Activated T-cell treated with anti-CD3 and anti-CD28 coated beads, Interleukin-2, amount 50 U/mL, for 48 hours (primary cell): ENCODE measurements around the gene HCCS.
"Not testable (repeated sequence)": the region's sequence is repeated elsewhere in the genome, so short reads cannot be mapped to it uniquely, and the experiment has no call there.

Experiments
- DNase-seq, 2 experiments: peaks; one replicate each; pipeline ENCODE4 v3.0.0-alpha.2; 2020

The HCCS gene

DNA sequence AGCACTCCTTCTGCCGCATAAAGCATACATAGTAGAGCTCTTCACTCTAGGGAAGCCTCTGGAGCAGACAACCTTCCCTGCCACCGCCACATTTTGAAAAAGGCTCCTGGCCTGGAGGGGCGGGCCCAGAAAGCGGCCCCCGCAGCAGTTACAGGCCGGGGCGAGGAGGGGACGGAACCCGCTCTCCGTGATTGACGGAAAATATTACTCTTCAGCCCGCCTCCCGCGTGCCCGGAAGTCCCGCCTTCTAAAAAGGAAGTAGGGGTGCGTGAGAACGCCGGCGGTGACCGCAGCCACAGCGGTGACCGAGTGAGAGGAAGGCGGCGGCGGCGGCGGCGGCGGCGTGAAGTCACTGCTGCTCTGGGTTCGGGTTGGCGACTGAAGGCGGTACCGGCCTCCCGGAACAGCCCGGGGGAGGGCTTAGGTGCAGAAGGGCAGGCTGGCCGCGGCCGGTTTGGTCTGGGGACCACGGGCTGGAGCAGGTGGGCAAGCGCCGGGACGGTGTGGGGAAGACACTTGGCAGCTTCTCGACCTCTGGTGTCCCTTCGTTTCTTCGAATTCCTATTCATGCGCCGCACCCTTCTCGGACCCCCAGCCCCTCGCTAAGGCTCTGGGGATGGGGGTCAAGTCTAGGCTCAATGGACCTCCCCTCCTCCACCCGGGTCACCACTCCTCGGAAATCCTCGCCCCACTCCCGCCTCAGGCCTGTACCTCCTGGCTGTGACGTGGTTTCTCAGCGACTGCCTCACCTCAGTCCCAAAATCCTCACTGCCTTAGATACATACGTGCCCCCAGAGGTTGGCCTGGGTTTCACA is at the start of gene HCCS:
HCCS (plus strand) TSS at position 296 of the 815 bp plus-strand sequence. CDS start 729 bp downstream, outside the sequence.
- peak; percentile 78 to 84 for DNase-seq

DNA sequence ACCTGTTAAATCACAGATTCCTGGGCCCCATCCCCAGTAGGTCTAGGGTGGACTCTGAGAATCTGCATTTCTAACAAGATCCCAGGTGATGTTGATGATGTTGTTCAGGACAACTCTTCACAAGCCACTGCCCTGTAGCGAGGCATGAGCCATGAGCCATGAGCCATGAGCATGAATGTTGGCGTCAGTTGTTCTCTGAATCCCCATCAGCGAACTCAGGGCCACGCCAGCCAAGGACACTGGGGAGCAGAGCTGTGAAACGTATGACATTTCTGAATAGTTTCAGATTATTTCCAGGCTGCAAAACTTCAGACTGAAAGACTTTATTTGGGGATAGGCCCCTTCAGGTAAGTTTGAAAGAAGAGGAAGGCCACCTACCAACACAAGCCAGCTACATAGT is 46.9 kb upstream of the HCCS start:
- DNase-seq, result no peak

DNA sequence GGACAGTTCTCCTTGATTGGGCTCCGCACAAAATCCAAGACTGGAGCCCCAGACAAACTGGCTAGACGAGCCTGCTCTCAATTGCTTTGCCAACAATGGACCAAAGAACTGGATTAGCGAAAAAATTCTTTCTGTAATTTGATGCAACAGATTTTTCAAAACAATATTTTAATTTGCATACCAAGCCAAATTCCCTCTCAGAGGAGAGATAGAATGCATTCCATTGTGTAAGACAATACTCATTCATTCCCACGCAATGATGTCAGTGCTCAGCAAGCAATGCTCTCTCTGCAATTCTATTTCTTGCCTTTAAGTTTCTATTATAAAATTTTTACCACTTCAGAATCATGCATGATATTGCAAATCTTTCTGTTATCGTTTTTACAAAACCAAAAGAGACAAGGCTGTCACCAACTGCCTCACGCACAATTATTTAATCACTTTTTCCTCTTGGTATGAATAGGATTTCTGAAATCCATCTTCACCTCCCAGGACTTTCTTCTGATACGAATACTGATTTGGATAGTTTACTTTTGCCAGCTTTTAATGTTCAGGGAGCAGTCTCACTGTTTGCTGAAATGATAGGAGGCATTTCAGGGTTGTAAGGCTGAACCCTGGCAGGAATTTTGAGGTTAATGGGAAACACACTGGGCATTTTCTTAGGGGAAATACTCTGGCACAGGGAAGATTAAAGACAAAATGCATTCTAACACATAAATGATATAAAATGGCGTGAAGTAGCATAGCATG is 46.1 kb upstream of the HCCS start:
- DNase-seq, result no peak

DNA sequence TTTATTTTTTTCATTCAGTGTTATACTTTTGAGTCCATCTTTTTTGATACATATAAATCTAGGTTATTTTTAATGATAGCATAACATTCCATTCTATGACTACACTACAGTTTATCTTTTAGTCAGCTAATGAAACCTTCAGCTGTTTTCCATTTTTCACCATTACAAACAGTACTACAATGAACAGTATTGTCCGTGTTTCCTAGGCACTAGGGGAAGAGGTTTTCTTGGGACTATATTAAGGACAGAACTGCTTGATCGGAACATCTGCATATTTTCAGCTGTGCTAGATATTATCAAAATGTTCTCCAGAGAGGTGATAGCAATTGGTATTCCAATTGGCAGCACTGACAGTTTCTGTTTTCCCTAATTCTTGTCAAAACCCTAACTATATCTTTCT is 44.3 kb upstream of the HCCS start:
- no peak for DNase-seq

DNA sequence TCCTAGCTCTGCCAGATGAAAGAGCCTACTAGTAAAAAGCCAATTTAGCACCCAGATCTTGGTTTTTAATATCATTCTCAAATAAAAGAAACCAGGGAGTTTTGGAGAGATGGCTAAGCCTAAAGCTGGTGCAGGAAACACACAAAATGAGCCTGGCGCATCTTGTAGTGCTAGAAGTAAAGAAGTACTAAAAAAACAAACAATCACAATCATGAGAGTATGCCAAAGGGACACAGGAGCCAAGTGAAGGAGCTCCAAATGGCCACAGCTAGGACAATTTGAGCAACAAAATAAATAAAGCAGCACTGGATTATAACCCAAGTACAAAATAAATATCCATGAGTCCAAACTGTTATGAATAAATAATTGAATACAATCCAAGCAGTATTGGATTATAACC is 37.8 kb upstream of the HCCS start:
- no peak for DNase-seq

DNA sequence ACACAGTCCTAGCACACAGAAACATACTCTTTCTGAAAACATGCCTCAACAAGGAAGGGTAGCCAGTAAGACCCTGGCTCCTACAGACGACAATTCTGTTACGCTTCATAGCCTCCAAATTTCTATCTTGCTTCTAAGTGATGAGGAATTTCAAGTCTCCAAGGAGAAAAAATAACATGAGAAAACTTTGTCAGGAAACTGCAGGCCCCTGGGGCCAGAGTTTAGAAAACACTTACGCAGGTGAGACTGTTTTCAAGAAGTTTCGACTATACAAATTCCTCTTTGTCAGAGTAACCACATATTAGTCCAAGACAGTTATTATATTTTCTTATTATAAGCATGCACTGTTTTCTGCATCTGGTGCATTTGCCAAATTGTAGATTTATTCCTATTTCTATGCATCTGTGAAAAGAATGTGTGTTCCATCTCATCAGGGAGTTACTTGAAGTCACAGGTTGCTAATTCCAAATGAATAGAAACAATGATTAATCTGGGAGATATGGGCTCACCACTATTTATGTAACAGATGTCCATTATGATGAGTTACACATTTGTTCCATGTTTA is 30.3 kb upstream of the HCCS start:
- DNase-seq, result no peak

DNA sequence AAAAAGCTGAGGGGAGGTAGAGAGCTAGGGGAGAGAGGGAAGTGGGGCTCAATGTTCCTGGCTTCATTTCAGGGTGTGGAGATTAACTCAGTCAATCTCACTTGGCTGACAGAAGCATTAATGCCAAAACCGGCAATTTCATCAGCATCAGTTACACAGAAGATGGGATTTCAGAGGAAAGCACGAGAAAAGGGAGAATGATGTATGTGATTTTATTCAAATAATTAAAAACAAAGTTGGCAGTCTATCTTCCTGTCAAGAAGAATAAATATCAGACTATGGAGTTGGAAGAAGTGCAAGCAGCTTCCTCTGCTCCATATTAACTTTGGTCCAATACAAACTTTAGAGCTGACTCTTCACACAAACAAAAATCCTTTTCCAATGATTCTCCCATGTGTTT is 29.6 kb upstream of the HCCS start:
- no peak for DNase-seq

DNA sequence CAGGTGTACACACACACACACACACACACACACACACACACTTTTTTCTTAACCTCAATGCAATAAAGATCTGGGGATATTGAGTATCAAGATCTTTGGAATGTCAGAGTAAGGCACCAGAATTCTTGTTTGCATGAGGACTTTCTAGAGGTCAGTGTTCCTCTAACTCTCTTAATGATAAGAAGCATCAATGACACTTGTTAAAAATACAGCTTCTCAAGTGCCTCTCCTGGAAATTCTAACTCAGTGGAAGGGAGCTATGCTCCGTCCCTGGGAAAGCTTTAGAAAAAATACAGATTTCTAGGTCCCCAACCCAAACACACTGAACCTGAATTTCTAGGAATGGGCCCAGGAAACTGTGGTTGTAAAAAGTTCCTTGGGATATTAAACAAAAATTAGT is 25.8 kb upstream of the HCCS start:
- DNase-seq, result no peak

DNA sequence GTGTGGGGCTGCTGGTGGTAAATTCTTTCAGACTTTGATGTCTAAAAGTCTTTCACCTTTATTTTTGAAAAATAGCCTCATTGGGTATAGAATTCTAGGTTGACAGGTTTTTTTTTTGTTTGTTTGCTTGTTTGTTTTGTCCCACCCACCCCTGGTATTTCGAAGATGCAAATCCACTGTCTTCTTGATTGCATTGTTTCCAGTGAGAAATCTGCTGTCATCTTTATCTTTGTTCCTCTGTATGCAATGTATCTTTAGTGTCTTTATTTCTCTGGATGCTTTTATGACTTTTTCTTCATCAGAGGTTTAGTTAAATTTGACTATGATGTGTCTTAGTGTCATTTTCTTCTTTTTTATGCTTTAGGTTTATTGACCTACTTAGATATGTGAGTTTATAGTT is 21.3 kb upstream of the HCCS start:
- no peak for DNase-seq

DNA sequence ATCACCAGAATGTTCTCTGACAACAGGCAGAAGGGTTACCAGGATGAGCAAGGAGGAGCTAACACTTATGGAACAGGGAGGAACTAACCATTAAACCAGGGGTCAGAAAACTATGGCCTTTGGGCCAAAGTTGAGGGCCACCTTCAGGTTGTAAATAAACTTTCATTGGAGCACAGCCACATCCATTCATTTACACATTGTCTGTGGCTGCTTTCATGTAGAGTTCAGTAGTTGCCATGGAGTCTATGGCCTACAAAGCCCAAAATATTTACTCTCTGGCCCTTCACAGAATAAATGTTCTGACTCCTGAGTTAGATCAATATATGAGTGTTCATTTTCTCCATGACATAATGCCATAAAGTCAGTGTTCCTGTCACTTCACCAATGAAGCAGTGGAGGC is 13.2 kb upstream of the HCCS start:
- no peak for DNase-seq

DNA sequence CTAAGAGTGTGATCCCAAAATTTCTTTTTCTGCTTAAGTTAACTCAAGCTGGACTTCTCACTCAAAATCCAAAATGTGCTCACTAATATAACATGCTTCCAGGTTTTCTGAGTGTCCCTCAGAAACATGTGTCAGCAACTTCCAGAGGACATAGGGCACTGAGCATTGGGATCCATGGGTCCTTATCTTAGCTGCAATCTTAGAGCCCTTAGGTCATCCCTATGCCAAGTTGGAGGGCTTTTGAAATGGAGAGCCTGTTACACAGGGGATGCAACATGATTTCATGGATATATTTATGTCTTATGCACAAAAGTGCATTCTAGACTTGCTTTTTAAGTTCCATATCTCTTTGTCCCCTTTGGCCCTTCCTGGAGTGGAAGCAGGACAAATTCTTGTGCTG is 11.7 kb upstream of the HCCS start:
- DNase-seq, result no peak

DNA sequence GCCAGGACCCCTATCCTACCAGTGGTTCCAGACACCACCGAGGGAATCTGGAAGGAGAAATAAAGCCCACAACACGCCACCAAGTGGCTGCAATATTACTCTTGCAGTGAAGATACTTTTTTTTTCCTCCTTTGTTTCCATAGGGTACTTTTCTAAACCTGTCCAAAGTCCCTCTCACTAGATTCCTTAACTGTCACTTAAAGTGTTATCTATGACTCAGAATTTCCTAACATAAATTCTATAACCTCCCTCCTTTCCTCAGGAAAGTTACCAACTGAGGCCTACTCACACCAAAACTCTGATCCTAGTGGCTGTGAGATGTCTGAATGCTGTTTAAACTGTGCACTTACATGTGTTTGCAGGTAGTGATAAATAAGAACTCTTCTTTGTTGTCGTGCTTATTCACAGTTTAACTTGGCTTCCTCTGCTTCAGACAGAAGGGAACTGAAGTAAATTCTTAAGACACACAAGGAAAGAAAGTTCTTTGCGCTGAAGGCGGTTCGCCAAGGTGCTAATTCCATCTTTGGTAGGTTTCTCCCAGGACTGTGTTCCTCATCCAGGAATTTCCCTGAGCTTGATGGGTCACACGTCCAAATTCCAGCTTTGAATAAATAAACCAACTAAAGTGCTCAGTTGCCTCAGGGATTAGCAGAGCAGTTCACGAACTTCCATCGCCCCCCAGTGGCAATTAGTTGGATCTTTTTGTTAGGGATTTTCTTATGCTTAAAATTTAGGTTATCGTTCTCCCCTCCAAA is 10.7 kb upstream of the HCCS start:
- no peak for DNase-seq

DNA sequence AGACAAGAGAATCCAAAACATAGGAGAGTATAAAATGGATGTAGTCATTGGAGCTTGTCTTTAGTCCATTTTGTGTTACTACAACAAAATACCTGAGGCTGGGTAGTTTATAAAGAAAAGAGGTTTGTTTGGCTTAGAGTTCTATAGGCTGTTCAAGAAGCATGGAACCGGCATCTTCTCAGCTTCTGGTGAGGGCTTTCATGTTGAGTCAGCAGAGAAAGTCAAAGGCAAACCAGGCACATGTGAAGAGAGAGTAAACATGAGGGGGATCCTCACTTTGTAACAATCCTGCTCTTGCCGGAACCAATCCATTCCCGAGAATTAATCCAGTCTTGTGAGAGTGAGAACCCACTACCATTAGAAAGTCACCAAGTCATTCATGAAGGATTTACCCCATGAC is 8.1 kb upstream of the HCCS start:
- DNase-seq, result no peak

DNA sequence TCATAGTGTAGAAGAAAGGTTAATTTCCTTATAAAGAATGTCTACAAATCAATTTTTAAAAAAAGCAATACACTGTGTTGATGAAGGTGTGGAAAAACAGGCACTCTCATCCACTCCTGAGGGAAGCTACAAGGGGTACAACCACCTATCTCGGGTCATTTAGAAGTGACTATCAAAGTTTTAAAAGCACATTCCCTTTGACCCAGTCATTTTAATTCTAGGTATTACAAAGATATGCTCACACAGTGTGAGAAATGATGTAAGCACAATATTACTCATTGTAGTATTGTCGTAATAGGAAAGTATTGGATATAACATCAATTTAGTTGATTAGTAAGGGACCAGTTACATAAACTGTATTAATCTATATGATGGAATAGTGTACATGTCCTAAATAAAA is 7.4 kb upstream of the HCCS start:
- no peak for DNase-seq

DNA sequence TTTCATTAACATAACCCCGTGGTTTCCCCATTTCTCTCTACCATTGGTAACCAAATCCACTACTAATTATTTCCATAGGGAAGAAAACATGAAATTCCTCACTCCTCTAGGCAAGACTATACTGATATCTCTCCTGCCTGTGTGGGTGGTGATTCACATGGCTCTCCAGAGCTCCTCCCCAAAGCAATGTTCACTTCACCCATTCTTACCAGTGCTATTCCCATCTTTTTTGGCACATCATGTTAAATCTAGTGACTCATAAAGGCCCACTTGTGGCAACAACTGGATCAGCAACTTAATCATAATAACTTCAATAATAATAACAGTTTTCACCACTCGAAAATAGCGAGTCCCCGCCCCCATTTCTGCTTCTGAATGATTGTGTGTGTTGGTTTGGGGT is 6.1 kb upstream of the HCCS start:
- DNase-seq, result no peak

DNA sequence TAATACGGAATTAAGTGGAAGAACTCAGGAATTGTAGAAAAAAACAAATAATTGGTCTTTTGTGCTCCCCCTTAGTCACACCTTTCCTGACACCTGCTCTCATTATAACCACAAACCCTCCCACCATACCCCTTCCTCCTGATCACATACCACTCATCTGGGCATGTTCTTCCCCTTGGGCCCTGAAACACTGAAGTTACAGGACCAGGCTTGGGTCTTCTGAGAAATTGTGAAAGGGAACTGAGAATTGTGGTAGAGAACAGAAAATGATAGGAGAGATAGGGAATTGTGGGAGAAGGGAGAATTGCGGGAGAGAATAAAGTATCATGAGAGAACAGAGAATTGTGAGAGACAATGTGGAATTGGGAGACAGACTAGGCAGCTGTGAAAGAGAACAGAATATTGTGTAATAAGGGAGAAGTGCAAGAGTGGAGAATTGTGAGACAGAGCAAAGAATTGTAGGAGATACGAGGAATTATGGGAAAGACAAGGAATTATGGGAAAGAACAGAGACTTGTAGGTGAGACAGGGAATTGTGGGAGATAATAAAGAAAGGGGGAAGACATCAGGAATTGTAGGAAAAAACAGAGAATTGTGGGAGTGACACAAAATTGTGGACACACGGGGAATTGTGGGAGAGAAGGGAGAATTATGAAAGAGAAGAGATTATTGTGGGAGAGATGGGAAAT is 2.7 kb upstream of the HCCS start:
- DNase-seq, result no peak

DNA sequence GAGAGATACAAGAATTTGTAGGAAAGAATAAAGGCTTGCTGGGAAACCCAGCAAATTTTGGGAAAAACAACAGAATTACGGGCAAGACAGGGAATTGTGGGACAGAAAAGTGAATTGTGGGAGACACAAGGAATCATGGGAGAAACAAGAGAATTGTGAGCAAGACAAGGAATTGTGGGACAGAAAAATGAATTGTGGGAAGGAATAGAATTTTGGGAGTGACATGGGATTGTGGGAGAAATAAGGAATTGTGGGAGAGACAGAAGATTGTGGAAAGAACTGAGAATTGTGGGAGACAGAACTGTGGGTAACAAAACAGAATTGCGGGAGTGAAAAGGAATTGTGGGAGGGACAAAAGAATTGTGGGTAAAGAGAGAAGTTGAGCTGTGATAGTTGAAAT is 1.2 kb upstream of the HCCS start:
- no peak for DNase-seq

DNA sequence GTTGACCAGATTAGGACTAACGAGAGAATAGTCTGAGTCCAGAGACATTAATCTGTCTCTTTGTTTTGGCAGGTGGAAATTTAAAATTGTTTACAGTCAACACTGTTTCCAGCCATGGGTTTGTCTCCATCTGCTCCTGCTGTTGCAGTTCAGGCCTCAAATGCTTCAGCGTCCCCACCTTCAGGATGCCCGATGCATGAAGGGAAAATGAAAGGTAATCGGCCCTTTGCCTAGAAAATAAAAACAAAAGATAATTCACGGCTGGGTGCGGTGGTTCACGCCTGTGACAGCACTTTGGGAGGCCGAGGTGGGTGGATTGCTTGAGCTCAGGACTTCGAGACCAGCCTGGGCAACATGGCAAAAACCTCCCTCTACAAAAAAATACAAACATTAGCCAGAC is 815 bp downstream of the HCCS start:
- DNase-seq, result no peak

DNA sequence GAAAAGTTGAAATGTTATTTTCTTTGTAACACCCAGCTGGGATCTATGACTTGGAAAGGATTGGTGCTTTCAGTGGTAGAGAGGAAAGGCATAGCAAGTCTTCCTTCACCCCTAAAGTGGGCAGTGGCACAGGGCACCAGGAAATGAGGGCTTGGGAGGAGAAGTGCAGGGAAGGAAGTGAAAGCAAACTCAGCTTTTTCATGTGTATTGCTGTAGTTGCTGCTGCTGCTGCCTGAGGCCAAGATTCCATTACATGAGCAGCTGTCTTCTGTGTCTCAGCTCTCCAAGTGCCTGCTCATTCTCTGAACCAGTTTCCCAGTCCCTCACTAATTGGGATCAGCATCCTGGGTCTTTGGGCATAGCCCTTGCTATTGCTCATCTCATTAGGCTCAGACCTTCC is 2.6 kb downstream of the HCCS start:
- no peak for DNase-seq

DNA sequence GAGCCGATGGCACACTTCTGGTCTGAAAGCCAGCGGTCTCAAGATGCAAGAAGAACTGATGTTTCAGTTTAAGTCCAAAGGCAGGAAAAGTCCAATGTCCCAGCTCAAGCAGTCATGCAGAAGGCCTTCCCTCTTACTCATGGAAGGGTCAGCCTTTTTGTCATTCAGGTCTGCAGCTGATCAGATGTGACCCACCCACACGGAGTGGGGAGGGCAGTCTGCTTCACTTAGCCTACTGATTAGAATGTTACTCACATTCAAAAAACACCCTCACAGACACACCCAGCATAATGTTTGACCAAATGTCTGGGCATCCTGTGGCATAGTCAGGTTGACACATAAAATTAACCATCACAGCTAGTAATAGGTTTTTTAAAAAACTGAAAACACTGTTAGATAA is 6.6 kb downstream of the HCCS start:
- DNase-seq, result no peak

DNA sequence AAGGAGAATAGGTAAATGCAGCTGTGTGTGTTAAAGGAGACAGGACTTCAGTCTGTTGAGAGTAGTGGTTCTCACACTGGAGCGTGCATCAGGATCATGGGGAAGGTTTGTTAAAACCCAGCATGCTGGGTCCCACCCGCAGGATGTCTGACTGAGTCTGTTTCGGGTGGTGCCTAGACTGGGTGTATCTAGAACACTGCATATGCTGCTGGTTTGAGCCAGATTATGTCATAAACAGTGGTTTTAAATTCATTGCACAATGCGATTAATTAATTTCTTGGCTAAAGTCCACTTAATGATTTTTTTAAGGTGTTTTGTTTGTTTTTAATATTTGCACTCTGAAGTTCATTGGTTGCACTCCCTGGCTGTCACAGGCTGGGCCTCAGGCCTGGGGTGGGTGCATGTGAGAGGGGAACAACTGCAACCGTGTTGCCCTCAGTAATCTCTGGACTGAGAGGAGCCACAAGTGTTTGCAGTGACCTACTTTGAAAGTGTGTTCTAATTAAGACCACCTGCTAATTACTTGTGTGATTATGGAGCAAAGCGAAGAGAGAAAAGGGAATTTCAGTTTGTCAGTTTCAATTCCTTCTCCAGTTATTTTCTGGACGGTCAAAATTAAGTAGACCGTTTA is 8.3 kb downstream of the HCCS start:
- DNase-seq, result no peak

DNA sequence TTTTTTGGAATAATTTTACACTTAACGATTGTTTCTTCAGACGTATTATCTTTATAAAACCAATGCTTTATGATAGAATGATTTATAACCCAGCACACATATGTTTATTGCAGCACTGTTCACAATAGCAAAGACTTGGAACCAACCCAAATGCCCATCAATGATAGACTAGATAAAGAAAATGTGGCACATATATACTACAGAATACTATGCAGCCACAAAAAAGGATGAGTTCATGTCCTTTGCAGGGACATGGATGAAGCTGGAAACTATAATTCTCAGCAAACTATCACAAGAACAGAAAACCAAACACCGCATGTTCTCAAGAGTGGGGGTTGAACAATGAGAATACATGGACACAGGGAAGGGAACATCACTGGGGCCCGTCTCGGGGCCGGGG is 12.0 kb downstream of the HCCS start:
- DNase-seq, result not testable (repeated sequence)
